Uterus (tissue), 4 donors: ENCODE measurements around the gene VAMP5. TPM values are rescaled to one million over a fixed set of nuclear protein-coding genes. Genes with fewer than 3 reads are reported as not detected.

Experiments used
- DNase-seq, 2 donors: peaks; one replicate each; pipeline ENCODE4 v3.0.0-alpha.2; 2019 to 2020
- H3K27ac ChIP-seq, 2 donors: fragments of 200-600 bp; sonication (generic); 1 replicate in 1 of 2; 2 replicates in 1 of 2; pipeline ENCODE4 v1.5.1; 2016 to 2018
- H3K27me3 ChIP-seq, 2 donors: fragments of 200-600 bp; sonication (generic); one replicate each; pipeline ENCODE4 v1.5.1; 2018 to 2019; ENCODE audit warnings: control low read depth in 1 of 2
- H3K36me3 ChIP-seq, 2 donors: fragments of 200-600 bp; sonication (generic); one replicate each; pipeline ENCODE4 v1.5.1; 2019; ENCODE audit warnings: control low read depth in 1 of 2
- H3K4me1 ChIP-seq, 2 donors: fragments of 200-600 bp; sonication (generic); one replicate each; pipeline ENCODE4 v1.5.1; 2018 to 2019; ENCODE audit warnings: control low read depth in 1 of 2
- H3K4me3 ChIP-seq, 2 donors: fragments of 200-600 bp; sonication (generic); 1 replicate in 1 of 2; 2 replicates in 1 of 2; pipeline ENCODE4 v1.5.1; 2018 to 2019; ENCODE audit warnings: mild to moderate bottlenecking in 1 of 2
- H3K9me3 ChIP-seq, 2 donors: fragments of 200-600 bp; sonication (generic); one replicate each; pipeline ENCODE4 v1.5.1; 2019; ENCODE audit warnings: control low read depth in 1 of 2
- CTCF ChIP-seq, 4 experiments: fragments of 200-600 bp in 2 of 4; fragments of 450-650 bp in 2 of 4; sonication (generic) in 2 of 4; IDR thresholded peaks; one replicate each; pipeline ENCODE4 v1.5.1; 2016 to 2019; ENCODE audit warnings: antibody characterized with exemption in 4 of 4, mild to moderate bottlenecking in 2 of 4, moderate library complexity in 1 of 4
- POLR2A ChIP-seq, 2 donors: fragments of 450-650 bp; IDR thresholded peaks; one replicate each; pipeline ENCODE4 v1.6.1; 2016; ENCODE audit warnings: antibody characterized with exemption in 2 of 2, mild to moderate bottlenecking in 1 of 2, moderate library complexity in 1 of 2
- intact Hi-C: fragments of 100-400 bp; cut with DNase I; formaldehyde crosslinking; loops from one replicate; pipeline ENCODE4 v1.15.1; 2023; ENCODE audit warnings: low total_unique reads
- total RNA-seq, 4 donors: library from RNA; depleted of rRNA in 3 of 4; stranded (reverse); fragments of >200 nt in 3 of 4; gene quantifications; one replicate each; pipeline versions ENCODE4 v1.1.0 to v1.2.4, GENCODE V29; 2014 to 2023
- donor health status: DM: yes; HTN: yes; CAD: no.

VAMP5 gene
- total RNA-seq, 4 donors from 2014 or later: 25.6 to 197 (median 99.5) TPM

GRCh38 chr2:85593023-85593422, 8.8 kb downstream of the VAMP5 start:
- H3K36me3 ChIP-seq: no peaks in the 10 kb centered on the region
- H3K4me1 ChIP-seq: peaks cover 3 to 18% of the 10 kb centered on the region in 2 donors
- no peak for TF ChIP-seq POLR2A (IDR thresholded peaks at IDR 0.05)
- no peak for TF ChIP-seq CTCF (IDR thresholded peaks at IDR 0.05)
- no peak for DNase-seq
- H3K4me3 ChIP-seq: no peak overlapping the region
- intact Hi-C loops: no loop called here
- no peaks in the 10 kb centered on the region for H3K27me3 ChIP-seq
- no peaks in the 10 kb centered on the region for H3K9me3 ChIP-seq
- H3K27ac ChIP-seq: no peak overlapping the region

- peak overlapping the region; percentile 58 to 90 for H3K4me3 ChIP-seq
- TF ChIP-seq POLR2A (IDR thresholded peaks at IDR 0.05): no peak
- no peak for TF ChIP-seq CTCF (IDR thresholded peaks at IDR 0.05)
- no peaks in the 10 kb centered on the region for H3K9me3 ChIP-seq
- intact Hi-C loops: no loop called here
- peaks cover 3 to 18% of the 10 kb centered on the region in 2 donors for H3K4me1 ChIP-seq
- H3K27me3 ChIP-seq: no peaks in the 10 kb centered on the region
- peak overlapping the region; percentile 86 to 92 for H3K27ac ChIP-seq
- no peaks in the 10 kb centered on the region for H3K36me3 ChIP-seq
- no peak for DNase-seq
These were observed 10.6 kb downstream of the VAMP5 start for GRCh38 chr2:85594715-85595300.

DNA sequence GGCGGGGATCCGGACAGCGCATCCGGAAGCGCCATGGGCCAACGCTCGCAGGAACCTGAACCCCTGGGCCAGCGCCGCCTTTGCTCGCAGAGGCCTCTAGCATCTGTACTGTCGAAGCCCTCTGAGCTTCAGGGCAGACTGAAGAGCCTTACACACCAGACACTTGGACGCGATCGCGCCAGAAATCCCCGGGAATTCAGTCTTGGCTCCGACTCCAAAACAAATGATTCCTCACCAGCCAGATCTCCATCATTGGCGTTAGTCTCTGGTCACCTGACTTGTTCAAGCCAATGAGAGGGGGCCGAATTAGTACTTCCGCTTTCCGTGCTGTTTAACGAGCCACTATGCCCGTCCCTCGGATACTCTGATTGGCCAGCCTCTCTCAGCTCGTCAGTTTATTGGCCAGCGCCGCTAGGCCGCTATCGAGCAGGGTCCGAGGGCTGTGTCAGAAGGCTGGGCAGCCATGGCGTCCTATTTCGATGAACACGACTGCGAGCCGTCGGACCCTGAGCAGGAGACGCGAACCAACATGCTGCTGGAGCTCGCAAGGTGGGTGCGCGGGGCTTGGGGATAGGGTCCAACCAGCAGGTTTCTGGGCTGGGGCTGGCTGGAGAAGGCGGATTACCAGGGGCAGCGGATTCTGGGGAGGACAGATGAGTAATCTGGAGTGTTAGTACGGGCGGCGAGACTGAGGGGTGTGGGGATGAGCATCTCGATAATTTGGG, 11.2 kb downstream of the VAMP5 start, which contains the start of gene RNF181:
Gene RNF181, plus strand, starts transcription at position 445 of the 725 bp plus-strand sequence. Its CDS starts 19 bp downstream, at position 464.
- intact Hi-C loops: no loop called here
- TF ChIP-seq POLR2A (IDR thresholded peaks at IDR 0.05) (peak; percentile 69 to 86), CTCF (IDR thresholded peaks at IDR 0.05) (no peak)
- Histone ChIP-seq H3K36me3 (no peaks in the 10 kb centered on the region), H3K4me3 (peak within 1 kb of the TSS; percentile 58 to 90), H3K4me1 (peaks cover 3 to 18% of the 10 kb centered on the region in 2 donors), H3K27me3 (no peaks in the 10 kb centered on the region), H3K27ac (peak within 1 kb of the TSS; percentile 86 to 92), H3K9me3 (no peaks in the 10 kb centered on the region)
- peak; percentile 94 to 98 for DNase-seq

DNA sequence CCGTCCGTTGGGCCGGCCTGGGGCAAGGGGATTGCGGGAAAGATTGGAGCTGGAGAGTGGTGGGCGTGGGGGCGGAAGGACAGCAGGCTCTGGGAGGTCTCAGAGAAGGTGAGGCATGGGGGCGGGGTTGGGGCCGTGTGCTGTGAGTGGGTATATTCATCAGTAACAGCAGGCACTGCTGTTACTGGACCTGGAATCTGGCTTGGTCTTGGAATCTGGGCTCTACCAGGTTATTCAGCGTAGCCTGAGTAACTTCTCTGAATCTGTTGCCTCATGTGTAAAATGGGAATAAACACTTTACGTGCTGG, 11.7 kb downstream of the VAMP5 start:
- intact Hi-C loops: no loop called here
- H3K27me3 ChIP-seq: no peaks in the 10 kb centered on the region
- H3K4me1 ChIP-seq: peaks cover 3 to 14% of the 10 kb centered on the region in 2 donors
- H3K4me3 ChIP-seq: peak overlapping the region; percentile 58 to 90
- TF ChIP-seq CTCF (IDR thresholded peaks at IDR 0.05) (no peak), POLR2A (IDR thresholded peaks at IDR 0.05) (no peak)
- H3K27ac ChIP-seq: peak overlapping the region; percentile 86 to 92
- no peaks in the 10 kb centered on the region for H3K36me3 ChIP-seq
- DNase-seq: no peak
- H3K9me3 ChIP-seq: no peaks in the 10 kb centered on the region

- Histone ChIP-seq H3K9me3 (no peaks in the 10 kb centered on the region), H3K27me3 (no peaks in the 10 kb centered on the region), H3K27ac (peak overlapping the region; percentile 86 to 92), H3K4me1 (peaks cover 3 to 12% of the 10 kb centered on the region in 2 donors), H3K36me3 (no peaks in the 10 kb centered on the region), H3K4me3 (peak overlapping the region; percentile 58 to 90)
- intact Hi-C loops: no loop called here
- DNase-seq: no peak
- TF ChIP-seq CTCF (IDR thresholded peaks at IDR 0.05) (no peak), POLR2A (IDR thresholded peaks at IDR 0.05) (no peak)
These were observed 12.4 kb downstream of the VAMP5 start for GRCh38 chr2:85596486-85597143.
